BE2C (cell line): ENCODE data around the gene EFNB1.

Experiments
- DNase-seq: peaks from one replicate; pipeline ENCODE4 v3.0.0-alpha.2; 2020
- H3K27me3 ChIP-seq: fragments of 250-450 bp; sonication (Bioruptor Pico); 2 replicates; pipeline ENCODE4 v1.5.1; 2020; ENCODE audit warnings: mild to moderate bottlenecking
- H3K36me3 ChIP-seq: fragments of 250-450 bp; sonication (Bioruptor Pico); 2 replicates; pipeline ENCODE4 v1.5.1; 2020; ENCODE audit warnings: mild to moderate bottlenecking
- H3K4me1 ChIP-seq: fragments of 250-450 bp; sonication (Bioruptor Pico); 2 replicates; pipeline ENCODE4 v1.5.1; 2020
- H3K4me3 ChIP-seq: 2 replicates; pipeline ENCODE4 v1.5.1; 2011; ENCODE audit warnings: low read depth, low read length
- H3K9me3 ChIP-seq: fragments of 250-450 bp; sonication (Bioruptor Pico); 2 replicates; pipeline ENCODE4 v1.5.1; 2020
- CTCF ChIP-seq: IDR thresholded peaks from 2 replicates; pipeline ENCODE4 v1.5.1; 2012; ENCODE audit warnings: mild to moderate bottlenecking, low read depth, low read length

EFNB1 gene

GRCh38 chrX:68853665-68854251, 24.9 kb downstream of the EFNB1 start:
- no peaks in the 10 kb centered on the region for H3K27me3 ChIP-seq
- DNase-seq, result no peak
- peaks cover 10% of the 10 kb centered on the region for H3K4me1 ChIP-seq
- no peak for TF ChIP-seq CTCF
- no peak overlapping the region for H3K4me3 ChIP-seq
- no peaks in the 10 kb centered on the region for H3K9me3 ChIP-seq
- no peaks in the 10 kb centered on the region for H3K36me3 ChIP-seq

GRCh38 chrX:68865300-68865699, 36.5 kb downstream of the EFNB1 start:
- no peaks in the 10 kb centered on the region for H3K4me1 ChIP-seq

GRCh38 chrX:68865926-68866325, 37.1 kb downstream of the EFNB1 start:
- Histone ChIP-seq H3K4me1 (no peaks in the 10 kb centered on the region), H3K9me3 (no peaks in the 10 kb centered on the region), H3K27me3 (no peaks in the 10 kb centered on the region), H3K4me3 (no peak overlapping the region), H3K36me3 (no peaks in the 10 kb centered on the region)
- no peak for DNase-seq
- no peak for TF ChIP-seq CTCF

More at GRCh38 chrX:68865300-68865699, 36.5 kb downstream of the EFNB1 start:
- Histone ChIP-seq H3K9me3 (no peaks in the 10 kb centered on the region), H3K4me3 (no peak overlapping the region), H3K27me3 (no peaks in the 10 kb centered on the region), H3K36me3 (no peaks in the 10 kb centered on the region)
- TF ChIP-seq CTCF, result no peak
- no peak for DNase-seq

GRCh38 chrX:68867458-68868112, 38.8 kb downstream of the EFNB1 start:
- TF ChIP-seq CTCF, result no peak
- H3K27me3 ChIP-seq, result no peaks in the 10 kb centered on the region
- H3K4me1 ChIP-seq, result no peaks in the 10 kb centered on the region
- no peak overlapping the region for H3K4me3 ChIP-seq
- H3K36me3 ChIP-seq, result no peaks in the 10 kb centered on the region
- no peaks in the 10 kb centered on the region for H3K9me3 ChIP-seq
- DNase-seq, result no peak

- Histone ChIP-seq H3K9me3 (no peaks in the 10 kb centered on the region), H3K4me1 (no peaks in the 10 kb centered on the region), H3K36me3 (no peaks in the 10 kb centered on the region), H3K4me3 (no peak overlapping the region), H3K27me3 (no peaks in the 10 kb centered on the region)
- no peak for DNase-seq
- no peak for TF ChIP-seq CTCF
Measured at GRCh38 chrX:68868316-68868715, 39.5 kb downstream of the EFNB1 start.

GRCh38 chrX:68868902-68869800, 40.3 kb downstream of the EFNB1 start:
- Histone ChIP-seq H3K9me3 (no peaks in the 10 kb centered on the region), H3K4me1 (no peaks in the 10 kb centered on the region; the same call in 1 of the 2 replicates), H3K4me3 (no peak overlapping the region), H3K36me3 (no peaks in the 10 kb centered on the region), H3K27me3 (no peaks in the 10 kb centered on the region)
- no peak for DNase-seq
- TF ChIP-seq CTCF, result no peak
